Endothelial cell of umbilical vein (primary cell): ENCODE measurements around the gene MYADM. TPM values are rescaled to one million over a fixed set of nuclear protein-coding genes. Genes with fewer than 3 reads are reported as not detected.

Source experiments
- BruUV-seq: library from RNA; stranded (reverse); fragments of 400-500 nt; replicated peaks from 2 replicates; lab custom pipeline; 2021; lab: Mats Ljungman, UMichigan
- CTCF ChIA-PET: fragments of 300-600, 350-600 bp; sonication (Branson Sonifier 250); formaldehyde crosslinking; loops from one replicate; lab custom pipeline; 2021; ENCODE audit warnings: antibody characterized with exemption, inconsistent platforms; lab: Charles Lee
- POLR2A ChIA-PET: fragments of 300-600, 350-600 bp; sonication (Branson Sonifier 250); formaldehyde crosslinking; loops from one replicate; lab custom pipeline; 2021; ENCODE audit warnings: antibody characterized with exemption, inconsistent platforms; lab: Charles Lee
- DNase-seq: peaks from one replicate; pipeline ENCODE4 v3.0.0-alpha.2; 2011; ENCODE audit warnings: low read depth, low spot score
- FAIRE-seq: peaks from 2 replicates; lab custom pipeline; 2011; peaks lifted over from hg19 to GRCh38; lab: Jason Lieb, UNC
- H2AFZ ChIP-seq: 2 replicates; pipeline ENCODE4 v1.6.0; 2012; ENCODE audit warnings: low read depth, low read length, control low read depth, inconsistent platforms
- H3K27ac ChIP-seq: 2 replicates; pipeline ENCODE4 v1.5.1; 2011; ENCODE audit warnings: low read depth, mild to moderate bottlenecking, control low read depth, low read length, moderate library complexity; ENCODE audit not compliant: insufficient read depth
- H3K27me3 ChIP-seq, 2 experiments: 2 replicates each; pipeline versions ENCODE4 v1.6.0 to v1.6.1; 2011; ENCODE audit warnings: low read length in 2 of 2, mixed read lengths in 1 of 2; ENCODE audit not compliant: control insufficient read depth in 2 of 2, insufficient read depth in 2 of 2
- H3K36me3 ChIP-seq, 2 experiments: 2 replicates in 1 of 2; 3 replicates in 1 of 2; pipeline ENCODE4 v1.5.1; 2011; ENCODE audit warnings: low read length in 2 of 2, mild to moderate bottlenecking in 1 of 2, moderate library complexity in 1 of 2; ENCODE audit not compliant: control insufficient read depth in 2 of 2, insufficient read depth in 2 of 2; ENCODE audit errors: extremely low read depth in 1 of 2
- H3K4me1 ChIP-seq: 3 replicates; pipeline ENCODE4 v1.5.1; 2011; ENCODE audit warnings: mild to moderate bottlenecking, low read length; ENCODE audit not compliant: control insufficient read depth, insufficient read depth; ENCODE audit errors: extremely low read depth
- H3K4me2 ChIP-seq: 2 replicates; pipeline ENCODE4 v1.6.1; 2011; ENCODE audit warnings: low read length, control low read depth, mixed read lengths; ENCODE audit not compliant: insufficient read depth
- H3K4me3 ChIP-seq, 3 experiments: fragments of 200-600 bp in 1 of 3; sonication (generic), shearing (Covaris generic) in 1 of 3; replicated peaks in 1 of 3; 2 replicates each; pipeline ENCODE4 v1.5.1; 2011 to 2016; ENCODE audit warnings: control low read depth in 3 of 3, low read length in 3 of 3, mild to moderate bottlenecking in 2 of 3, inconsistent platforms in 1 of 3, low read depth in 1 of 3, moderate library complexity in 1 of 3; ENCODE audit not compliant: insufficient read depth in 1 of 3
- H3K79me2 ChIP-seq: 2 replicates; pipeline ENCODE4 v1.6.0; 2012; ENCODE audit warnings: low read length, inconsistent platforms; ENCODE audit not compliant: control insufficient read depth, insufficient read depth
- H3K9ac ChIP-seq: replicated peaks from 2 replicates; pipeline ENCODE3; 2011; ENCODE audit warnings: low read length, control low read depth; ENCODE audit not compliant: insufficient read depth; ENCODE audit errors: extremely low read depth
- H3K9me1 ChIP-seq: replicated peaks from 3 replicates; pipeline ENCODE4 v1.6.0; 2011; ENCODE audit warnings: mild to moderate bottlenecking, low read length; ENCODE audit not compliant: control insufficient read depth, insufficient read depth; ENCODE audit errors: extremely low read depth
- H3K9me3 ChIP-seq: replicated peaks from 2 replicates; pipeline ENCODE4 v1.5.1; 2012; ENCODE audit warnings: low read length, inconsistent platforms; ENCODE audit not compliant: control insufficient read depth, insufficient read depth
- H4K20me1 ChIP-seq: replicated peaks from 2 replicates; pipeline ENCODE3; 2011; ENCODE audit warnings: mild to moderate bottlenecking, low read length; ENCODE audit not compliant: control insufficient read depth, insufficient read depth; ENCODE audit errors: extremely low read depth
- EZH2 ChIP-seq: IDR thresholded peaks from 2 replicates; pipeline ENCODE4 v1.6.1; 2012; ENCODE audit warnings: borderline replicate concordance, low read depth, mild to moderate bottlenecking, moderate library complexity, low read length, inconsistent platforms; ENCODE audit not compliant: severe bottlenecking
- FOS ChIP-seq: IDR thresholded peaks from 2 replicates; pipeline ENCODE4 v1.6.1; 2011; ENCODE audit warnings: mild to moderate bottlenecking, low read length, moderate library complexity, borderline replicate concordance; ENCODE audit not compliant: insufficient read depth
- GATA2 ChIP-seq: IDR thresholded peaks from 2 replicates; pipeline ENCODE4 v1.7.0; 2011; ENCODE audit warnings: low read depth, mild to moderate bottlenecking, moderate library complexity, mixed read lengths, low read length; ENCODE audit not compliant: insufficient read length, insufficient read depth
- JUN ChIP-seq: IDR thresholded peaks from 2 replicates; pipeline ENCODE4 v1.6.1; 2011; ENCODE audit warnings: borderline replicate concordance, low read depth; ENCODE audit not compliant: insufficient read length, insufficient read depth
- MAX ChIP-seq: IDR thresholded peaks from 2 replicates; pipeline ENCODE4 v1.6.1; 2011; ENCODE audit not compliant: insufficient read depth, insufficient read length
- MYC ChIP-seq: IDR thresholded peaks from one replicate; pipeline ENCODE4 v1.6.1; 2011; ENCODE audit warnings: mild to moderate bottlenecking, low read depth, low read length
- POLR2A ChIP-seq: IDR thresholded peaks from 2 replicates; pipeline ENCODE4 v1.6.1; 2012; ENCODE audit warnings: low read depth, mild to moderate bottlenecking, control low read depth, low read length
- POLR2AphosphoS5 ChIP-seq: IDR thresholded peaks from 2 replicates; pipeline ENCODE4 v1.6.1; 2012; ENCODE audit warnings: low read depth, mild to moderate bottlenecking, control low read depth, low read length, moderate library complexity; ENCODE audit not compliant: insufficient read depth
- dilution Hi-C: fragments of 300-500 bp; cut with MboI; formaldehyde crosslinking; loops from one replicate; pipeline ENCODE4 v1.15.0; 2019; ENCODE audit warnings: low sequenced_read_pairs; ENCODE audit not compliant: extremely low pct_ligation_motif_present
- intact Hi-C: fragments of 100-400 bp; cut with micrococcal nuclease; formaldehyde crosslinking; loops from one replicate; pipeline ENCODE4 v1.10.0; 2022
- polyA plus RNA-seq, 4 experiments: library from polyadenylated mRNA; depleted of rRNA in 3 of 4; stranded (reverse) in 3 of 4; unstranded in 1 of 4; fragments of >200 nt; gene quantifications; 2 replicates each; pipeline versions ENCODE4 v1.2.1 to v1.2.3, GENCODE V29; 2011 to 2012; ENCODE audit warnings: missing spikeins in 1 of 4
- total RNA-seq: library from RNA; stranded (reverse); gene quantifications from 2 replicates; pipeline ENCODE4 v1.2.3, GENCODE V29; 2021
- TF ChIP-seq, protein P1 (sequence below), 2 donors: IDR thresholded peaks; 1 replicate in 1 of 2; 2 replicates in 1 of 2; pipeline ENCODE4 v1.5.1; 2011; ENCODE audit warnings: low read length in 2 of 2, mild to moderate bottlenecking in 2 of 2, moderate library complexity in 2 of 2, control low read depth in 1 of 2, inconsistent platforms in 1 of 2, low read depth in 1 of 2; ENCODE audit not compliant: insufficient read depth in 1 of 2; ENCODE audit errors: extremely low read depth in 1 of 2

MYADM gene
- total and polyA plus RNA-seq, 2 donors (not counting 3 experiments of a cell fraction or from before 2014, with no cell fraction given): 100 to 133 TPM

DNA sequence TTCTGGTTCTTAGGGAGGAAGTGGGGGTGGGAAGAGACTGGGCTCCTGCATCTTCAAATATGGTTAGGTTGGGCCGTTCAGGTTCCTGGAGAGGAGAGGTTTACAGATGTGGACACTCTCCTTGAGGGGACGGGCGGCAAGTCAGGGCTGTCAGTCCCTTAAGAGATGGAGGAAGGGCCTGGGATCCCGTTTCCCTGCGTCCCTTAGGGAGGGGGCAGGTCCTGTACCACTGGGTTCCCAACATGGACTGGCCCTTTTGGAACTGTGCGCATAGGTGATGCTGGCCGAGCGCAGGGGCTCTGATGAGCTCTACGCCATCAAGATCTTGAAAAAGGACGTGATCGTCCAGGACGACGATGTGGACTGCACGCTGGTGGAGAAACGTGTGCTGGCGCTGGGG lies 30.5 kb downstream of the MYADM start:
- TF ChIP-seq EZH2: no peak
- no peak for TF ChIP-seq POLR2AphosphoS5
- no peak for TF ChIP-seq MYC
- TF ChIP-seq, protein P1, sequence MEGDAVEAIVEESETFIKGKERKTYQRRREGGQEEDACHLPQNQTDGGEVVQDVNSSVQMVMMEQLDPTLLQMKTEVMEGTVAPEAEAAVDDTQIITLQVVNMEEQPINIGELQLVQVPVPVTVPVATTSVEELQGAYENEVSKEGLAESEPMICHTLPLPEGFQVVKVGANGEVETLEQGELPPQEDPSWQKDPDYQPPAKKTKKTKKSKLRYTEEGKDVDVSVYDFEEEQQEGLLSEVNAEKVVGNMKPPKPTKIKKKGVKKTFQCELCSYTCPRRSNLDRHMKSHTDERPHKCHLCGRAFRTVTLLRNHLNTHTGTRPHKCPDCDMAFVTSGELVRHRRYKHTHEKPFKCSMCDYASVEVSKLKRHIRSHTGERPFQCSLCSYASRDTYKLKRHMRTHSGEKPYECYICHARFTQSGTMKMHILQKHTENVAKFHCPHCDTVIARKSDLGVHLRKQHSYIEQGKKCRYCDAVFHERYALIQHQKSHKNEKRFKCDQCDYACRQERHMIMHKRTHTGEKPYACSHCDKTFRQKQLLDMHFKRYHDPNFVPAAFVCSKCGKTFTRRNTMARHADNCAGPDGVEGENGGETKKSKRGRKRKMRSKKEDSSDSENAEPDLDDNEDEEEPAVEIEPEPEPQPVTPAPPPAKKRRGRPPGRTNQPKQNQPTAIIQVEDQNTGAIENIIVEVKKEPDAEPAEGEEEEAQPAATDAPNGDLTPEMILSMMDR (IDR thresholded peaks at IDR 0.05; ENCODE audit: extremely low read depth in 1 of 2, insufficient read depth in 1 of 2, low read depth in 1 of 2, low read length in 2 of 2): no peak
- TF ChIP-seq FOS: no peak
- TF ChIP-seq GATA2: no peak
- no peak for TF ChIP-seq MAX
- TF ChIP-seq JUN: no peak
- TF ChIP-seq POLR2A: no peak
- no peak for FAIRE-seq
- Histone ChIP-seq H3K4me3 (no peak overlapping the region), H3K27ac (no peak overlapping the region), H3K79me2 (no peaks in the 10 kb centered on the region), H3K36me3 (no peaks in the 10 kb centered on the region), H3K4me1 (no peaks in the 10 kb centered on the region), H4K20me1 (no peaks in the 10 kb centered on the region), H3K4me2 (no peak overlapping the region), H2AFZ (no peak overlapping the region), H3K9me1 (no peaks in the 10 kb centered on the region), H3K27me3 (peaks cover 4 to 12% of the 10 kb centered on the region in 2 experiments), H3K9ac (no peak overlapping the region), H3K9me3 (no peaks in the 10 kb centered on the region)
- POLR2A ChIA-PET: no interaction called here
- DNase-seq: no peak
- CTCF ChIA-PET: interaction anchor here (1.7 to 2.2 kb wide), 2 partner anchors 126 to 132 kb away, joined by 5 to 8 read pairs; no protein-coding TSS in a partner anchor
- BruUV-seq: no TSS peak
- intact Hi-C loops: no loop called here
- dilution Hi-C loops: no loop called here
